Endometrial microvascular endothelial cells (primary cell): ENCODE measurements around the gene EXO1. TPM values are rescaled to one million over a fixed set of nuclear protein-coding genes. Genes with fewer than 3 reads are reported as not detected.
"Not testable (repeated sequence)": the region's sequence is repeated elsewhere in the genome, so short reads cannot be mapped to it uniquely, and the experiment has no call there.

Experiments
- in situ Hi-C: cut with HindIII; loops from 2 replicates; pipeline ENCODE4 v1.10.0; 2017; ENCODE audit warnings: low sequenced_read_pairs, low pct_unique_long_range_greater_than_20kb; ENCODE audit errors: inconsistent ontology term
- total RNA-seq: library from RNA; depleted of rRNA; stranded (reverse); fragments of >200 nt; gene quantifications from one replicate; pipeline ENCODE4 v1.2.3, GENCODE V29; 2015; ENCODE audit errors: inconsistent ontology term

Gene EXO1
- total RNA-seq, 1 donor from 2014 or later, result 12.3 TPM

- in situ Hi-C loops, result no loop called here
Measured at GRCh38 chr1:241829468-241829867, 18.5 kb upstream of the EXO1 start.

DNA sequence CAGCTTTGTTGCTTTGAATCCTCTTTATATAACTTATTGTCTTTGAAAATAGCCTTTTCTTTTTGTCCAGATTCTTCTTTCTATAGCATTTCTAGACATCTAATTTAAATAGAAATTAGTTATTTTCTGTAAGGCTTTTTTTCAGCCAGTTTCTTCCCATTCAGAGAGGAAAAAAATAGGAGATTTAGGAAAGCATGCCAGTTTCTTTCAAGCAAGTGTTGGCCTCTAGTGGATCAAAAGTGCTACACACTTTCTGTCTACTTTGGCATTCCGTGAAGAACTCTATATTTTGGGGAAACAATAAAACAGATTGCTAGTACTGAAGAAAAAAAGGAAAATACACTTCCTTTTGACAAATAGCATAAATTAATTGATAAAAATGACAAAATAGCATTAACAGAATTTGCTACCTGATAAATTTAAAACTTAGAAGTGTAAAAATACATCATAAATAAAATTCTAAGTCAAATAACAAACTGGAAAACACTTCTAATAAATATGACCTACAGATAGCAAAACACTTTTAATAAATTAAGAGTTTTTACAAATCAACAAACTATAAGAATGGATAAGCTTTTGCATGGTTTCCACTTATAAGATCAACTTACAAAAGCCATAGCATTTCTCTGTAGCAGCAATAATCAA, 13.1 kb upstream of the EXO1 start:
- in situ Hi-C loops, result no loop called here

GRCh38 chr1:241836941-241837340, 11.1 kb upstream of the EXO1 start:
- in situ Hi-C loops, result no loop called here

GRCh38 chr1:241837416-241837815, 10.6 kb upstream of the EXO1 start:
- in situ Hi-C loops, result no loop called here

DNA sequence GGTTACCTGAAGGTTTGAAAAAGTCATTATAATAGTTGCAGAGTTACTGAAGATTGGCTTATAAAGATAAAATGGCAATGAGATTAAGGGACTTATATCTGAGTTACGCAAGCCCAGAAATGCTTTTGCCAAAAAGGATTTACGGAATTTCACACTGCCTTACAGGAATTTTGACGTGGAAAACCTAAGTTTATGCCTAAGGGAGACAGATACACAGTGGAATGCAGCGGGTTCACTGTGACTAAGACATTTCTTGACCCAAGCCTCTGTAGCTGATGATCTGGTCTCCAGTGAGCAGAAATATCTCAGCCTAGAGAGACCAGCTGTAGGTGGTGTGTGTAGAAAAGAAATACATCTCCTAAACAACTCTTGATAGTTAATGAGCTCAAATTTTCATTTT, 10.1 kb upstream of the EXO1 start:
- in situ Hi-C loops, result no loop called here

DNA sequence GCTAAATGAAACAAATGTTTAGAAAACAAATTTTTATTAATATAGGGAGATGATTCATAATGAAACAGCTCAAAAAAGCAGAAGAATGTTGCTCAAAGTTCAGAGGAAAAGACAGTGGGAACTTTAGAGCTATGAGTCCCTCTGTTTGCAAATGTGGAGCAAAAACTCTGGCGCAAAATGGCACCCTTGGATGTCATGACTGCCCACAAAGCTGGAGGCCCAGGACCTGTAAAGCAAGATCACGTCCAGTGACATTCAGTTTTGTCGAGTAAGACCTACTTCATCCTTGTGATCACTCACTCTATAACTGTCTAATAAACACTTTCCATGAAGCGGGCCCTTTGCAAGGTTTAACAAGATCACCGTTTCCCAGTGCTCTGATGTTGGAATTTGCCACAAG, 9.1 kb upstream of the EXO1 start:
- in situ Hi-C loops, result no loop called here

- in situ Hi-C loops, result no loop called here
Measured at GRCh38 chr1:241839369-241839979, 8.5 kb upstream of the EXO1 start.

DNA sequence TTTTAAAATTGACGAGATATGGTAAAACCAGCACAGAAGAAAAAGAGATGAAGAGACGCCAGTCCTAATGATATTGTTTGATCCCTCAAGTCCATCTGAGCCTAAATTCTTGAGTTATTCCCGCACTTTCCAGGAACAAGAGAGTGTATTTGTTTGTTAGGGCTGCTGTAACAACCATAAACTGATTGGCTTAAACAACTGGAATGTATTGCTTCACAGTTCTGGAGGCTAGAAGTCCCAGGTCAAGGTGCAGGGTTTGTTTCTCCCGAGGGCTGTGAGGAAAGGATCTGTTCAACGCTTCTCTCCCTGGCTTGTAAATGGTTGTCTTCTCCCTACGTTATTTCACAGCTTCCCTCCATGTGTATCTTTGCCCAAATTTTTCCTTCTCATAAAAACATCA, 7.8 kb upstream of the EXO1 start:
- in situ Hi-C loops, result no loop called here

- in situ Hi-C loops, result no loop called here
Measured at GRCh38 chr1:241841691-241842090, 6.3 kb upstream of the EXO1 start.

GRCh38 chr1:241842565-241842964, 5.4 kb upstream of the EXO1 start:
- in situ Hi-C loops, result no loop called here

GRCh38 chr1:241844593-241844992, 3.4 kb upstream of the EXO1 start:
- in situ Hi-C loops, result no loop called here

DNA sequence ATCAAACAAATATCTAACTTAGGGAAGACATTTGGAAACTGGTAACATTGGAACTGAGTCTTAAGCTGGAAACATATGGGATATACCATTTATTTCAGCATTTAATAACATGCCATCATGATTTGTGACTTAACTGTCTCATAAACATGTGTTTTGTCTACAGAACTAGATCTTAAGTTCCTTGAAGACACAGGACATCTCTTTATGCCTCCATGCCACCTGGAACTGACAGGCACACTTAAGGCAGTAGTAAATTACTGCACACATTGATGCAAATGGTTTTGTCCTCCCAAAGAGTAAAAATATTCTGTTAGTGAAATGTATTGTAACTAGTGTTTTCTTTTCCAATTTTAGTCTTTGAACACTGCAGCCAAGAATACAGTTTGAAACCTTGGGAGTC, 1.6 kb upstream of the EXO1 start:
- in situ Hi-C loops, result no loop called here

- in situ Hi-C loops, result no loop called here
Measured at GRCh38 chr1:241846862-241847539, 1.0 kb upstream of the EXO1 start.

DNA sequence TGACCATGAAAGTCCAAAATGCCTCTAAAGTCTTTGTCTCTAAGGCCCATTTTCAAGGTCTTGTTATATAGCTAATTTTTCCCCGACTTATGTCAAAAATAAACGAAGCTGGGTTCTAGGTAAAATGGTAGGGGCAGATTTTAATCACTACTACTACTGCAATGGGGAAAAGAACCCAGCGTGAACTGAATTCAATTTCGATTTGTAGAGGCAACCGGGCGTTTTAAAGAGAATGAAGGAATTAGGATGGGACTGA, 536 bp upstream of the EXO1 start:
- in situ Hi-C loops, result no loop called here

DNA sequence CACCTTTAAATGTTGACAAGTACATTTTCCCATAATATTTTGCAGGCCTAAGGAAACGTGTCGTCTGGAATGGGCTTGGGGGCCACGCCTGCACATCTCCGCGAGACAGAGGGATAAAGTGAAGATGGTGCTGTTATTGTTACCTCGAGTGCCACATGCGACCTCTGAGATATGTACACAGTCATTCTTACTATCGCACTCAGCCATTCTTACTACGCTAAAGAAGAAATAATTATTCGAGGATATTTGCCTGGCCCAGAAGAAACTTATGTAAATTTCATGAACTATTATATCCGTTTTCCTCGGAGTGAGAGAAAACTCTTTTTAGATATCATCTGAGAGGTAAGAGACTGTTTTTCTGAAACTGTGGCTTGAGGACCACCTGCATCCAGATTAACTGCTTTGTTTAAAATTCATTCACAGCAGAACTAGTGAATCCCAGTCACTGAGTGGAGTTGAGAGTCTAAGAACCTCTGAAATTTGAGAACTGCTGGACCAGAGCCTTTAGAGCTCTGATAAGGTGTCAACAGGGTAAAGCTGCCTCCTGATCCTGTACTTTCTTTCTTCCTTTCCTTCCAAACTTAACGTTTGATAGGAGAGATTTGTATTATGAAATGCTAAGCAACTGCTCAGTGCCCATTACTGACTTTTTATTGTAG, 811 bp downstream of the EXO1 start:
- in situ Hi-C loops, result no loop called here

- in situ Hi-C loops, result no loop called here
Measured at GRCh38 chr1:241849345-241849695, 1.3 kb downstream of the EXO1 start.

DNA sequence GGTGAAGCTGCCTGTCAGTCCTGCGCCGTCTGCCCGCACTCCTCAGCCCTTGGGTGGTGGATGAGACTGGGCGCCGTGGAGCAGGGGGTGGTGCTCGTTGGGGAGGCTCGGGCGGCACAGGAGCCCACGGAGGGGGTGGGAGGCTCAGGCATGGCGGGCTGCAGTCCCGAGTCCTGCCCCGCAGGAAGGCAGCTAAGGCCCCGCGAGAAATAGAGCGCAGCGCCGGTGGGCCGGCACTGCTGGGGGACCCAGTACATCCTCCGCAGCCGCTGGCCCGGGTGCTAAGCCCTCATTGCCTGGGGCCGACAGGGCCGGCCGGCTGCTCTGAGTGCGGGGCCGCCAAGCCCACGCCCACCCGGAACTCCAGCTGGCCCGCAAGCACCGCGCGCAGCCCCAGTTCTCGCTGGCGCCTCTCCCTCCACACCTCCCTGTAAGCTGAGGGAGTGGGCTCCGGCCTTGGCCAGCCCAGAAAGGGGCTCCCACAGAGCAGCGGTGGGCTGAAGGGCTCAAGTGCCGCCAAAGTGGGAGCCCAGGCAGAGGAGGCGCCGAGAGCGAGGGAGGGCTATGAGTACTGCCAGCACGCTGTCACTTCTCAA, 7.6 kb downstream of the EXO1 start:
- in situ Hi-C loops, result not testable (repeated sequence)

DNA sequence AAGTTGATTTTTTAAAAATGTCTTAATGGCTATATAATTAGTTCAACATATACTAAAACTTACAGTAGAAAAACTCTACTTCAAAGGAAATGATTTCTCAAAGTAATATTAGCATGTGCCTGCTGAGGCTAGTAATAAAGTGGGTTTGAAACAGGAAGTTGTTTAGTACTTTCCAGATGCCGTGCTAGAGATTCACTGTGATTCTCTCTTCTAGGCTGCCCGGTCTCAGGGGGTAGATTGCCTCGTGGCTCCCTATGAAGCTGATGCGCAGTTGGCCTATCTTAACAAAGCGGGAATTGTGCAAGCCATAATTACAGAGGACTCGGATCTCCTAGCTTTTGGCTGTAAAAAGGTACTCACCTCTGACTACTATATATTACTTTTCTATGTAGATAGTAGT, 9.1 kb downstream of the EXO1 start:
- in situ Hi-C loops, result no loop called here

DNA sequence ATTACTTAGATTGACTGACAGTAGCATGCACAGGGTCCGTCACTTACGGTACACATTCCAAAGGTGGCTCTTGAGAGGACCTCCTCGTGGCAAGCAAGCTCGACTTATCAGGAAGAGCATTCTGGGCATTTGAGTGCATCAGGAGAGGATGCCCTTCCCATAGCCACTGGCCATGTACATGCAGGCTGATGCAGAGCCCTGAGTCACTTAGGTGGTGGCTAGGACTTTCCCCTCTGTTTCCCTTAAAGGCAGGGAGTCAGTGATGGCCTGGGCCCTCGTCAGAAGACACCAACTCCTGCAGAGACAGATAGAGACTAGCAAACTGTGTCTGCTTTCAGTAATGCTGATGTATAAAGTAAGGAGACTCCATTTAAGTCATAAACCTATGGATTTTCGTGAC, 12.9 kb downstream of the EXO1 start:
- in situ Hi-C loops, result no loop called here

GRCh38 chr1:241869022-241869421, 21.0 kb downstream of the EXO1 start:
- in situ Hi-C loops, result no loop called here
